GM23248 (cell line): Measurements from ENCODE around the gene SAMD13.

ENCODE experiments used
- EZH2 ChIP-seq: fragments of 200-600 bp; sonication (generic); IDR thresholded peaks from 2 replicates; pipeline ENCODE4 v1.6.1; 2018; ENCODE audit warnings: antibody characterized with exemption, mild to moderate bottlenecking; ENCODE audit not compliant: insufficient read depth, poor library complexity, severe bottlenecking
- EZH2phosphoT487 ChIP-seq: fragments of 200-600 bp; sonication (generic); IDR thresholded peaks from 2 replicates; pipeline ENCODE4 v1.6.1; 2018; ENCODE audit warnings: antibody characterized with exemption, moderate library complexity, mild to moderate bottlenecking, low read depth; ENCODE audit not compliant: insufficient read depth

DNA sequence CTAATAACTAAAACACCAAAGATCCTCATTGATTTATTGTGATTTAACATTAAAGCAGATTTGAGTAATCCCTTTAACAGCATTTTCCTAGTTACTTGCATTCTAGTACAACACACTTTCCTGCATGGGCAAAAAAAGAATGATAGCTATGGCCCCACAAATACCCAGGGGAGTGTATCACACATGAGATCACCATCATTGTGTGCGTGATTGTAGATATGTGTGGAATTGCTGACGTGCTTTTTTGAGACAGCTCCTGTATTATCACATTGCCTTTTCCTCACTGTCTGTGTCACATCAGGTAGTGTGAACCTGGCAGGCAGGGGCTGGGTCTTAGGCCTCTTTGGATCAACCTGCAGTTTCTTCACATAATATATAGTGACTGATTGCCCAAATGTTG, 48.5 kb upstream of the SAMD13 start:
- TF ChIP-seq EZH2 = no peak
- no peak for TF ChIP-seq EZH2phosphoT487
